ENCODE measurements around the gene PARVG. TPM values are rescaled to one million over a fixed set of nuclear protein-coding genes. Genes with fewer than 3 reads are reported as not detected.

PARVG gene
- polyA plus RNA-seq, 2 of the 4 experiments (the other 2 are of a cell fraction) = not detected

DNA sequence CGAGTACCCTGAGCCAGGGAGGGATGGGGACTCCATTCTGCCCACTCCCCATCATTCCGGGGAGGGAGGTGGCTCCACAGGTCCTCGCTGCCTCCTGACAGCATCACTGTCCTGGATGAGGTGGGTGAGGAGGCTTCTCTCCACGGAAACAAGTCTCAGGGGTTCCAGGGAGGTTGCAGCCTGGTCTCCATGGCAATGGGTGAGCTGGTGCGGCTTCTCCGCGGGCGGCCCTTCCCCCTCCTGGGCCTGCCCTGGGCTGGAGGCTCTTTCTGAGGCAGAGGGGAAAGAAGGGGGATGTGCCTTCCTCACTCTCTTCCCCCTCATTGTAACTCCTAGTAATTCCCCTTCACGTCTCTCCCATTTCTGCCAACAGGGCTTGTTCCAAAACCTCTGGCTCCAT, 37.1 kb upstream of the PARVG start (continued):
- TF ChIP-seq FOSL2 (IDR thresholded peaks at IDR 0.05) (no peak), FOSL2 (CRISPR knock-in tag; IDR thresholded peaks at IDR 0.05) (no peak), EHF (CRISPR knock-in tag; IDR thresholded peaks at IDR 0.05) (no peak), SREBF2 (IDR thresholded peaks at IDR 0.05) (no peak)
- TF ChIP-seq, protein P1, sequence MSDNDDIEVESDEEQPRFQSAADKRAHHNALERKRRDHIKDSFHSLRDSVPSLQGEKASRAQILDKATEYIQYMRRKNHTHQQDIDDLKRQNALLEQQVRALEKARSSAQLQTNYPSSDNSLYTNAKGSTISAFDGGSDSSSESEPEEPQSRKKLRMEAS (IDR thresholded peaks at IDR 0.05) = no peak

DNA sequence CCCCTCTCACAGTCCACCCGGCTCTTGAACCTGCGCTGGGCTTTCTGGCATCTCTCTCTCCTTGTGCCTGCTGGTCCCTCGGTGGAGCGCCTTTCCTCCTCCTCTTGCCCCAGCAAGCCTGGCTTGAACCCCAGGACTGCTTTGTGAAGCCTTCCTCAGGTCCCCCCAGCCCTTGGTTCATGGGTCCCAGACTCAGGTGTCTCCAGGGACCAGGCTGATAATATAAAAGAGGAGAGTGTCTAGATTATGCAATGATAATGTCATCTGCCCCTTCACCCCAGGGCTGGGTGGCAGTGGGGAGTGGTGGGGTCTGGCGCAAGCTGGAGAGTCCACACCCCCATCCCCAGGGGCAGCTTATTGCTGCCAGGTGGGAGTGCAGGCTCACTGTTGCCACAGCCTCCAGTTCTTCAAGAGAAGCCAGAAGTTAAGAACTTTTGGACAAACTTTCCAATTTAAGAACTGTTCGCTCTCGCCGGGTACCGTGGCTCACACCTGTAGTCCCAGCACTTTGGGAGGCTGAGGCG, 36.6 kb upstream of the PARVG start:
- Histone ChIP-seq H3K4me3 (no peak overlapping the region), H3K4me1 (no peaks in the 10 kb centered on the region), H3K27ac (no peak overlapping the region), H3K9me3 (no peaks in the 10 kb centered on the region), H3K4me2 (no peak overlapping the region)
- no peak for ATAC-seq
- no peak for TF ChIP-seq RAD21 (conservative IDR thresholded peaks at IDR 0.05 in 1 of 2, IDR thresholded peaks at IDR 0.05 in 1 of 2)
- TF ChIP-seq HOXB5 (CRISPR knock-in tag; IDR thresholded peaks at IDR 0.05) = no peak
- TF ChIP-seq TFCP2L1 (CRISPR knock-in tag; IDR thresholded peaks at IDR 0.05) = no peak
- no peak for TF ChIP-seq NFE2L2 (conservative IDR thresholded peaks at IDR 0.05; ENCODE audit: low read length)
- TF ChIP-seq CHD4 (IDR thresholded peaks at IDR 0.05; ENCODE audit: borderline replicate concordance) = no peak
- TF ChIP-seq RARB (CRISPR knock-in tag; IDR thresholded peaks at IDR 0.05) = no peak
- TF ChIP-seq BHLHE40 (IDR thresholded peaks at IDR 0.05; ENCODE audit: low read depth, low read length) = no peak
- no peak for TF ChIP-seq ZFP36 (IDR thresholded peaks at IDR 0.05; ENCODE audit: borderline replicate concordance, partially characterized antibody)
- TF ChIP-seq KDM5A (IDR thresholded peaks at IDR 0.05) = no peak
- TF ChIP-seq HOXB13 (CRISPR knock-in tag; IDR thresholded peaks at IDR 0.05; ENCODE audit: low read depth) = no peak
- no peak for TF ChIP-seq MAZ (IDR thresholded peaks at IDR 0.05; ENCODE audit: borderline replicate concordance, low read depth, low read length)
- no peak for TF ChIP-seq ESRRA (IDR thresholded peaks at IDR 0.05; ENCODE audit: borderline replicate concordance, low read length)
- no peak for TF ChIP-seq JUN (IDR thresholded peaks at IDR 0.05)
- no peak for TF ChIP-seq CEBPB (IDR thresholded peaks at IDR 0.05)
- TF ChIP-seq NPAS2 (CRISPR knock-in tag; IDR thresholded peaks at IDR 0.05; ENCODE audit: borderline replicate concordance) = no peak
- TF ChIP-seq FOXS1 (CRISPR knock-in tag; IDR thresholded peaks at IDR 0.05) = no peak
- TF ChIP-seq FOSB (CRISPR knock-in tag; IDR thresholded peaks at IDR 0.05) = no peak
- WGBS (ENCODE audit: missing lambda C conversion rate) = 74% methylated on average over 6 of the region's 10 CpGs
- no peak for DNase-seq (ENCODE audit: low read depth in 1 of 2, low spot score in 1 of 2)
- ChIA-PET POLR2A (no interaction called here), CTCF (no interaction called here)
- no peak for FAIRE-seq

DNA sequence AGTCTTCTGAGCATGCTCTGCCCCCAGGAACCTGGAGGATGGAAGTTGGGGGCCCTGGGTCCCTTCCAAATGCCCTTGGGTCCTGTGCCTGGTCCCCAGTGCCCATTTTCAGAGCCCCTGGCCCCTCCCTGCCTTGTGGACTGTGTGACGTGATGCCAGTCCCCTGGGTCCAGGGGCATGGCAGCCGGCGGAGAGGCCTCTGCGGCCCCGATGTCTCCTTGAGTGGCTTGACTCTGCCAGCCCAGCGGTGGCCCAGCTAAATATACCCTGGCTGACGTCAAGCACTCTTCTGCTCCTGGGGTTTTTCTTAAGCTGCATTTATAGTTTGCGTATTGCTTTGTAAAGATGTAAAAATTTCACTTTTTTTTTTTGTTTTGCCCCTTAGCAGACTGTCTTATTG, 35.2 kb upstream of the PARVG start:
- no peak overlapping the region for H3K4me2 ChIP-seq
- CTCF ChIA-PET = interaction anchor here (0.6 to 0.8 kb wide), 2 partner anchors 88 to 183 kb away, joined by 3 read pairs; no protein-coding TSS in a partner anchor

More for the DNA sequence above, 35.2 kb upstream of the PARVG start:
- H3K9me3 ChIP-seq = no peaks in the 10 kb centered on the region
- H3K4me1 ChIP-seq = no peaks in the 10 kb centered on the region
- H3K4me3 ChIP-seq = no peak overlapping the region
- no peak for FAIRE-seq
- no peak for DNase-seq (ENCODE audit: low read depth in 1 of 2, low spot score in 1 of 2)
- WGBS (ENCODE audit: missing lambda C conversion rate) = 93% methylated on average over 8 of the region's 8 CpGs
- no peak for ATAC-seq
- no peak overlapping the region for H3K27ac ChIP-seq
- TF ChIP-seq HEYL (CRISPR knock-in tag; IDR thresholded peaks at IDR 0.05) (no peak), MYC (IDR thresholded peaks at IDR 0.05; ENCODE audit: borderline replicate concordance, low read length) (no peak), NPAS2 (CRISPR knock-in tag; IDR thresholded peaks at IDR 0.05; ENCODE audit: borderline replicate concordance) (no peak), KDM5A (IDR thresholded peaks at IDR 0.05) (no peak), CHD4 (IDR thresholded peaks at IDR 0.05; ENCODE audit: borderline replicate concordance) (no peak), ZSCAN20 (CRISPR knock-in tag; IDR thresholded peaks at IDR 0.05) (no peak), SREBF2 (IDR thresholded peaks at IDR 0.05) (no peak), RARB (CRISPR knock-in tag; IDR thresholded peaks at IDR 0.05) (no peak), POLR2AphosphoS2 (conservative IDR thresholded peaks at IDR 0.05; ENCODE audit: low read length) (no peak), ZC3H11A (IDR thresholded peaks at IDR 0.05) (no peak), MAZ (IDR thresholded peaks at IDR 0.05; ENCODE audit: borderline replicate concordance, low read depth, low read length) (no peak)
- POLR2A ChIA-PET = no interaction called here

Measured in A549 (cell line).